Parathyroid adenoma (tissue), 2 donors: ENCODE measurements around the gene SLC24A3.

Source experiments
- H2AFZ ChIP-seq: fragments of 300-600 bp; sonication (generic); one replicate; pipeline ENCODE4 v1.7.0; 2017; ENCODE audit warnings: antibody characterized with exemption, mild to moderate bottlenecking
- H3K27ac ChIP-seq: fragments of 300-600 bp; sonication (generic); one replicate; pipeline ENCODE4 v1.7.0; 2017
- H3K27me3 ChIP-seq: fragments of 300-600 bp; sonication (generic); one replicate; pipeline ENCODE4 v1.7.0; 2017; ENCODE audit warnings: low read length; ENCODE audit not compliant: control insufficient read depth, insufficient read depth
- H3K36me3 ChIP-seq: fragments of 300-600 bp; sonication (generic); one replicate; pipeline ENCODE4 v1.7.0; 2017; ENCODE audit warnings: low read length; ENCODE audit not compliant: control insufficient read depth, insufficient read depth
- H3K4me1 ChIP-seq: fragments of 300-600 bp; sonication (generic); one replicate; pipeline ENCODE4 v1.7.0; 2017; ENCODE audit warnings: control low read depth
- H3K4me2 ChIP-seq: fragments of 300-600 bp; sonication (generic); one replicate; pipeline ENCODE4 v1.7.0; 2017; ENCODE audit warnings: low read length
- H3K4me3 ChIP-seq: fragments of 300-600 bp; sonication (generic); one replicate; pipeline ENCODE4 v1.7.0; 2017; ENCODE audit warnings: low read depth, low read length
- H3K79me2 ChIP-seq: fragments of 300-600 bp; sonication (generic); one replicate; pipeline ENCODE4 v1.7.0; 2017; ENCODE audit warnings: control low read depth
- H3K9ac ChIP-seq: fragments of 300-600 bp; sonication (generic); one replicate; pipeline ENCODE4 v1.7.0; 2017; ENCODE audit warnings: mild to moderate bottlenecking
- H3K9me3 ChIP-seq: fragments of 300-600 bp; sonication (generic); one replicate; pipeline ENCODE4 v1.7.0; 2017; ENCODE audit warnings: low read length; ENCODE audit not compliant: control insufficient read depth
- CTCF ChIP-seq: fragments of 300-600 bp; sonication (generic); IDR thresholded peaks from one replicate; pipeline ENCODE4 v1.7.0; 2017; ENCODE audit warnings: antibody characterized with exemption, mild to moderate bottlenecking
- donor health status: primary hyperparathyroidism.

SLC24A3 gene

GRCh38 chr20:19260412-19261090, 48.1 kb downstream of the SLC24A3 start:
- no peaks in the 10 kb centered on the region for H3K4me1 ChIP-seq
- no peak overlapping the region for H3K4me3 ChIP-seq
- H3K9ac ChIP-seq, result no peak overlapping the region
- H3K4me2 ChIP-seq, result no peak overlapping the region
- no peaks in the 10 kb centered on the region for H3K9me3 ChIP-seq
- TF ChIP-seq CTCF, result no peak
- no peaks in the 10 kb centered on the region for H3K36me3 ChIP-seq
- no peaks in the 10 kb centered on the region for H3K27me3 ChIP-seq
- no peaks in the 10 kb centered on the region for H3K79me2 ChIP-seq
- no peak overlapping the region for H3K27ac ChIP-seq
- no peak overlapping the region for H2AFZ ChIP-seq

GRCh38 chr20:19264191-19264590, 51.7 kb downstream of the SLC24A3 start:
- Histone ChIP-seq H3K36me3 (no peaks in the 10 kb centered on the region), H3K4me1 (no peaks in the 10 kb centered on the region), H3K9ac (no peak overlapping the region), H3K27ac (no peak overlapping the region), H2AFZ (no peak overlapping the region), H3K9me3 (no peaks in the 10 kb centered on the region), H3K79me2 (no peaks in the 10 kb centered on the region), H3K4me3 (no peak overlapping the region), H3K27me3 (no peaks in the 10 kb centered on the region), H3K4me2 (no peak overlapping the region)
- no peak for TF ChIP-seq CTCF

- Histone ChIP-seq H3K9ac (no peak overlapping the region), H3K4me3 (no peak overlapping the region), H3K27me3 (no peaks in the 10 kb centered on the region), H3K9me3 (no peaks in the 10 kb centered on the region), H3K36me3 (no peaks in the 10 kb centered on the region), H3K4me2 (no peak overlapping the region), H2AFZ (no peak overlapping the region), H3K79me2 (no peaks in the 10 kb centered on the region), H3K4me1 (no peaks in the 10 kb centered on the region), H3K27ac (no peak overlapping the region)
- TF ChIP-seq CTCF, result no peak
Observed at GRCh38 chr20:19265646-19266374, 53.4 kb downstream of the SLC24A3 start.

- no peak overlapping the region for H2AFZ ChIP-seq
- no peak overlapping the region for H3K27ac ChIP-seq
- no peaks in the 10 kb centered on the region for H3K4me1 ChIP-seq
- no peaks in the 10 kb centered on the region for H3K36me3 ChIP-seq
- TF ChIP-seq CTCF, result no peak
- H3K27me3 ChIP-seq, result no peaks in the 10 kb centered on the region
- H3K4me3 ChIP-seq, result no peak overlapping the region
- H3K9ac ChIP-seq, result no peak overlapping the region
- H3K9me3 ChIP-seq, result no peaks in the 10 kb centered on the region
- no peaks in the 10 kb centered on the region for H3K79me2 ChIP-seq
- H3K4me2 ChIP-seq, result no peak overlapping the region
Observed at GRCh38 chr20:19268426-19268825, 56.0 kb downstream of the SLC24A3 start.
